H1 (cell line): ENCODE measurements around the gene PRX. TPM values are rescaled to one million over a fixed set of nuclear protein-coding genes. Genes with fewer than 3 reads are reported as not detected.

Experiments
- CTCF ChIA-PET: fragments of 300-600 bp; sonication (Branson Sonifier 250); formaldehyde crosslinking; loops from one replicate; lab custom pipeline; 2021; ENCODE audit not compliant: partially characterized antibody; lab: Charles Lee
- POLR2A ChIA-PET: fragments of 300-600 bp; sonication (Branson Sonifier 250); formaldehyde crosslinking; loops from one replicate; lab custom pipeline; 2021; ENCODE audit warnings: inconsistent platforms; ENCODE audit not compliant: partially characterized antibody; lab: Charles Lee
- DNase-seq, 2 experiments: peaks; one replicate each; pipeline versions ENCODE4 v3.0.0 to v3.0.0-alpha.2; 2010 to 2022; ENCODE audit warnings: low spot score in 2 of 2, low read depth in 1 of 2, mixed read lengths in 1 of 2
- FAIRE-seq: peaks from 2 replicates; lab custom pipeline; 2011; peaks lifted over from hg19 to GRCh38; lab: Jason Lieb, UNC
- H2AFZ ChIP-seq: 2 replicates; pipeline ENCODE4 v1.8.1; 2012; ENCODE audit warnings: low read length, inconsistent platforms
- H2AK5ac ChIP-seq: 2 replicates; pipeline ENCODE4 v1.6.1; 2013; ENCODE audit warnings: low read depth, low read length
- H2BK120ac ChIP-seq: replicated peaks from 2 replicates; pipeline ENCODE3; 2013; ENCODE audit warnings: low read depth, low read length, inconsistent platforms
- H2BK12ac ChIP-seq: 2 replicates; pipeline ENCODE4 v1.6.1; 2013; ENCODE audit warnings: low read depth, low read length
- H2BK15ac ChIP-seq: 2 replicates; pipeline ENCODE4 v1.6.1; 2013; ENCODE audit warnings: low read length
- H2BK20ac ChIP-seq: 2 replicates; pipeline ENCODE4 v1.6.1; 2013; ENCODE audit warnings: low read length
- H2BK5ac ChIP-seq: 2 replicates; pipeline ENCODE4 v1.6.1; 2013; ENCODE audit warnings: low read depth, low read length
- H3K14ac ChIP-seq: 2 replicates; pipeline ENCODE4 v1.6.1; 2013; ENCODE audit warnings: inconsistent platforms; ENCODE audit not compliant: insufficient read length
- H3K18ac ChIP-seq: 2 replicates; pipeline ENCODE4 v1.6.1; 2013; ENCODE audit warnings: low read length; ENCODE audit errors: extremely low read depth
- H3K23ac ChIP-seq: 2 replicates; pipeline ENCODE4 v1.6.1; 2013; ENCODE audit warnings: inconsistent platforms; ENCODE audit not compliant: insufficient read length
- H3K23me2 ChIP-seq: 2 replicates; pipeline ENCODE4 v1.6.1; 2013; ENCODE audit warnings: low read depth, low read length
- H3K27ac ChIP-seq: 2 replicates; pipeline ENCODE4 v1.6.1; 2011; ENCODE audit warnings: low read depth, low read length, inconsistent platforms
- H3K27me3 ChIP-seq, 4 experiments: replicated peaks in 1 of 4; 1 replicate in 1 of 4; 2 replicates in 3 of 4; pipeline versions ENCODE4 v1.6.1 to v1.8.1; 2011 to 2013; ENCODE audit warnings: low read length in 3 of 4, mild to moderate bottlenecking in 3 of 4, inconsistent platforms in 2 of 4, mixed read lengths in 2 of 4, moderate library complexity in 1 of 4; ENCODE audit not compliant: control insufficient read depth in 3 of 4, insufficient read depth in 3 of 4; ENCODE audit errors: extremely low read depth in 1 of 4
- H3K36me3 ChIP-seq, 4 experiments: 2 replicates each; pipeline versions ENCODE4 v1.6.1 to v1.8.1; 2011 to 2013; ENCODE audit warnings: mild to moderate bottlenecking in 4 of 4, low read length in 3 of 4, moderate library complexity in 2 of 4, control low read depth in 1 of 4, inconsistent platforms in 1 of 4; ENCODE audit not compliant: insufficient read depth in 4 of 4, control insufficient read depth in 2 of 4
- H3K4ac ChIP-seq: replicated peaks from 2 replicates; pipeline ENCODE3; 2013; ENCODE audit warnings: low read length, low read depth, mixed read lengths, inconsistent platforms; ENCODE audit not compliant: insufficient read length
- H3K4me1 ChIP-seq, 4 experiments: replicated peaks in 1 of 4; 1 replicate in 1 of 4; 2 replicates in 3 of 4; pipeline versions ENCODE4 v1.6.1 to v1.8.1; 2011 to 2013; ENCODE audit warnings: low read length in 3 of 4, inconsistent platforms in 2 of 4, mixed read lengths in 1 of 4; ENCODE audit not compliant: insufficient read depth in 4 of 4, control insufficient read depth in 3 of 4
- H3K4me2 ChIP-seq, 2 experiments: 2 replicates each; pipeline versions ENCODE4 v1.6.1 to v1.8.1; 2011 to 2013; ENCODE audit warnings: low read depth in 2 of 2, low read length in 2 of 2, control low read depth in 1 of 2, inconsistent platforms in 1 of 2, mild to moderate bottlenecking in 1 of 2; ENCODE audit not compliant: insufficient read depth in 1 of 2
- H3K4me3 ChIP-seq, 4 experiments: fragments of 200-600, 300-600 bp in 1 of 4; sonication (generic), shearing (Covaris generic), sonication (Bioruptor Twin) in 1 of 4; 2 replicates each; pipeline versions ENCODE4 v1.5.1 to v1.8.1; 2011 to 2016; ENCODE audit warnings: low read length in 4 of 4, low read depth in 3 of 4, control low read depth in 2 of 4, inconsistent platforms in 2 of 4, mild to moderate bottlenecking in 2 of 4, mixed read lengths in 1 of 4, moderate library complexity in 1 of 4; ENCODE audit not compliant: insufficient read depth in 2 of 4; ENCODE audit errors: extremely low read depth in 1 of 4
- H3K56ac ChIP-seq: replicated peaks from 2 replicates; pipeline ENCODE3; 2013; ENCODE audit warnings: low read depth, mild to moderate bottlenecking, mixed read lengths, low read length, inconsistent platforms; ENCODE audit not compliant: insufficient read length
- H3K79me1 ChIP-seq: 2 replicates; pipeline ENCODE4 v1.6.1; 2013; ENCODE audit warnings: low read depth, low read length, control low read depth
- H3K79me2 ChIP-seq, 2 experiments: 2 replicates each; pipeline versions ENCODE4 v1.6.1 to v1.8.1; 2012 to 2013; ENCODE audit warnings: low read length in 2 of 2, mild to moderate bottlenecking in 2 of 2, inconsistent platforms in 1 of 2; ENCODE audit not compliant: insufficient read depth in 2 of 2, control insufficient read depth in 1 of 2
- H3K9ac ChIP-seq, 4 experiments: replicated peaks in 1 of 4; 1 replicate in 1 of 4; 2 replicates in 3 of 4; pipeline versions ENCODE4 v1.6.1 to v1.8.1; 2011 to 2013; ENCODE audit warnings: low read depth in 3 of 4, low read length in 3 of 4, control low read depth in 2 of 4, mild to moderate bottlenecking in 2 of 4, moderate library complexity in 2 of 4, inconsistent platforms in 1 of 4; ENCODE audit errors: extremely low read depth in 1 of 4
- H3K9me3 ChIP-seq, 2 experiments: 2 replicates each; pipeline versions ENCODE4 v1.6.1 to v1.8.1; 2012 to 2013; ENCODE audit warnings: mild to moderate bottlenecking in 2 of 2, moderate library complexity in 2 of 2, control low read depth in 1 of 2, inconsistent platforms in 1 of 2, low read depth in 1 of 2, low read length in 1 of 2, mixed read lengths in 1 of 2; ENCODE audit not compliant: insufficient read depth in 2 of 2
- H4K20me1 ChIP-seq, 2 experiments: replicated peaks in 1 of 2; 2 replicates each; pipeline versions ENCODE3 to v1.8.1; 2011 to 2013; ENCODE audit warnings: inconsistent platforms in 2 of 2, low read length in 2 of 2, mild to moderate bottlenecking in 1 of 2; ENCODE audit not compliant: insufficient read depth in 2 of 2, control insufficient read depth in 1 of 2
- H4K5ac ChIP-seq: 2 replicates; pipeline ENCODE4 v1.6.1; 2013; ENCODE audit warnings: low read length, low read depth, mixed read lengths, inconsistent platforms; ENCODE audit not compliant: insufficient read length
- H4K8ac ChIP-seq: 2 replicates; pipeline ENCODE4 v1.8.0; 2013; ENCODE audit warnings: mild to moderate bottlenecking, moderate library complexity, low read length, inconsistent platforms; ENCODE audit not compliant: insufficient read depth; ENCODE audit errors: extremely low read depth
- H4K91ac ChIP-seq: replicated peaks from 2 replicates; pipeline ENCODE3; 2013; ENCODE audit warnings: low read length, mixed read lengths, inconsistent platforms; ENCODE audit not compliant: insufficient read length
- GTF2F1 ChIP-seq: IDR thresholded peaks from 2 replicates; pipeline ENCODE4 v1.6.1; 2012; ENCODE audit warnings: low read depth, low read length, improper control_type of control experiment, borderline replicate concordance
- JUND ChIP-seq: IDR thresholded peaks from 2 replicates; pipeline ENCODE4 v1.6.1; 2011; ENCODE audit warnings: mild to moderate bottlenecking, improper control_type of control experiment, low read length
- KDM1A ChIP-seq: fragments of 200-600, 300-600 bp; sonication (generic); IDR thresholded peaks from 2 replicates; pipeline ENCODE4 v1.7.1; 2016; ENCODE audit warnings: mild to moderate bottlenecking, low read length, borderline replicate concordance
- POU5F1 ChIP-seq: IDR thresholded peaks from 2 replicates; pipeline ENCODE4 v1.6.1; 2011; ENCODE audit warnings: low read depth, mild to moderate bottlenecking, low read length, moderate library complexity
- WGBS, 2 experiments: shearing (Covaris generic) in 1 of 2; methylation state at CpG; one replicate each; pipeline versions ENCODE4 v1.1.6 to v1.1.7; 2013 to 2015; ENCODE audit warnings: low lambda C conversion rate in 2 of 2, mixed read lengths in 2 of 2, inconsistent platforms in 1 of 2, low coverage in 1 of 2, missing lambda C conversion rate in 1 of 2; ENCODE audit not compliant: insufficient replicate concordance in 2 of 2, insufficient coverage in 1 of 2, insufficient read length in 1 of 2; ENCODE audit errors: extremely low coverage in 1 of 2, missing lambda C conversion rate in 1 of 2; 5-methylcytosine and 5-hydroxymethylcytosine counted together
- polyA plus RNA-seq, 7 experiments: library from polyadenylated mRNA; depleted of rRNA in 3 of 7; stranded (reverse) in 5 of 7; unstranded in 2 of 7; fragments of >200 nt in 5 of 7; fragments of 200-250 nt in 2 of 7; gene quantifications; 1 replicate in 5 of 7; 2 replicates in 1 of 7; 4 replicates in 1 of 7; pipeline versions ENCODE4 v1.2.1 to v1.2.3, GENCODE V29; 2011 to 2013; ENCODE audit warnings: missing spikeins in 2 of 7, mixed read lengths in 2 of 7
- total RNA-seq: library from RNA; stranded (reverse); fragmentation: NEBNext Ultra II Directional; extraction: Animal tissue kit (Norgen Biotek cat#: 25700); gene quantifications from 2 replicates; pipeline ENCODE4 v1.2.1, GENCODE V29; 2021

PRX gene
- total and polyA plus RNA-seq, 2 of the 8 experiments (the other 6 are each of a cell fraction or from before 2014, with no cell fraction given): 2.8 to 5.8 TPM

- Histone ChIP-seq H3K4me2 (no peak overlapping the region), H2BK5ac (no peak overlapping the region), H3K79me1 (no peaks in the 10 kb centered on the region), H3K23ac (no peak overlapping the region), H3K27me3 (no peaks in the 10 kb centered on the region), H2BK12ac (no peak overlapping the region), H3K4me1 (peaks cover 0 to 12% (median 9%) of the 10 kb centered on the region in 4 experiments; a peak in 6 of 7 replicates), H3K79me2 (no peaks in the 10 kb centered on the region), H3K9me3 (no peaks in the 10 kb centered on the region), H2BK20ac (no peak overlapping the region), H3K18ac (no peak overlapping the region), H3K4me3 (no peak overlapping the region), H3K27ac (no peak overlapping the region), H3K14ac (no peak overlapping the region), H3K9ac (no peak overlapping the region), H2AFZ (no peak overlapping the region), H2BK15ac (no peak overlapping the region), H3K23me2 (peaks cover 2% of the 10 kb centered on the region), H3K56ac (no peak overlapping the region), H4K5ac (no peak overlapping the region), H2AK5ac (no peak overlapping the region), H3K36me3 (no peaks in the 10 kb centered on the region), H4K20me1 (peaks cover 0 to 7% of the 10 kb centered on the region in 2 experiments), H3K4ac (no peak overlapping the region), H4K91ac (no peak overlapping the region), H4K8ac (no peak overlapping the region), H2BK120ac (no peak overlapping the region)
- 86% methylated on average over 3 of the region's 3 CpGs; no CpG with 5 or more reads in 1 of the 2 experiments for WGBS, 2 experiments
- ChIA-PET POLR2A (interaction anchor here (1.3 kb wide), 1 partner anchor 34 kb away, joined by 3 read pairs; no protein-coding TSS in a partner anchor), CTCF (no interaction called here)
- FAIRE-seq (no peak), DNase-seq (no peak)
- TF ChIP-seq GTF2F1 (no peak), JUND (no peak), KDM1A (0 out of 2 replicates have a peak, but pooled peaks have one; percentile 17), POU5F1 (no peak)
Measured at GRCh38 chr19:40362160-40362559, 51.0 kb downstream of the PRX start.
